NCI-H2107 treated with DMSO at 0.1 percent for 48 hours (cell line): ENCODE data around the gene ZC3H18.
A peak's percentile ranks its signal among the peaks of the same experiment; 100 is the strongest.

Experiments used
- DNase-seq: peaks from one replicate; lab custom pipeline; 2025; ENCODE audit not compliant: unreplicated experiment; lab: John Stamatoyannopoulos, UW

ZC3H18 gene

DNA sequence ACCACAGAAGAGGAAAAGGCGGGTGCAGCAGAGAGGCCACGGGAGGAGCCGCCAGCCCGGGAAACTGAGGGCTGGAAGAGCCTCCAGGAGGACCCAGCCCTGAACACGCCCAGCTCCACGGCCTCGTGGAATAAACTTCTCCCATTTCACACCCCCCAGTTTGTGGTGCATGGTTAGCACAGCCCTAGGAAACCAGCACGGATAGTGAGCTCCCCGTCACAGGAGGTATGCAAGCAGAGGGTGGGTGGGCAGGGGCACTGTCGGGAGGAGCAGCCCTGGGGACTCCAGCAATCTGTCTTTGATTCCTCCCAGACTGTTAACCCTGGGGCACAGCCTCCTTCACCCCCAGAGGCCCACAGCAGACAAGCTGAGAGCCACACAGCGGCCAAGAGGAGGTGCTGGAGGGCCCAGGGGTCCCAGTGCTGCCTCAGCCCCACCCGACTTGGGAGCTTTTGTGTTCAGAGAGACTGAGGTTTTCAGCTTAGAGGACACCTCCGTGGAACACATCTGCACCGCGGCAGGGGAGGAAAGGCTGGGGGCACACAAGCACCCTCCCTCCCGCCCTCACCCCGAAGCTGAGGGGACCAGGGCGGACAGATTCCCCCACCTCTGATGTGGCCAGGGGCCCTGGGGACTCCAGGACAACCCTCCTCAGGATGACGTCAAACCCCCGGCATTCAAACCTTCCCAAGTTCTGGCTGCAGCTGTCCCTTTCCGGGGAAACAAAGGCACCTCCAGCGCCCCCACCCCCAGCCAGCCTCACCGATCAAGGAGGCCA is 66.5 kb downstream of the ZC3H18 start:
- DNase-seq: no peak

DNA sequence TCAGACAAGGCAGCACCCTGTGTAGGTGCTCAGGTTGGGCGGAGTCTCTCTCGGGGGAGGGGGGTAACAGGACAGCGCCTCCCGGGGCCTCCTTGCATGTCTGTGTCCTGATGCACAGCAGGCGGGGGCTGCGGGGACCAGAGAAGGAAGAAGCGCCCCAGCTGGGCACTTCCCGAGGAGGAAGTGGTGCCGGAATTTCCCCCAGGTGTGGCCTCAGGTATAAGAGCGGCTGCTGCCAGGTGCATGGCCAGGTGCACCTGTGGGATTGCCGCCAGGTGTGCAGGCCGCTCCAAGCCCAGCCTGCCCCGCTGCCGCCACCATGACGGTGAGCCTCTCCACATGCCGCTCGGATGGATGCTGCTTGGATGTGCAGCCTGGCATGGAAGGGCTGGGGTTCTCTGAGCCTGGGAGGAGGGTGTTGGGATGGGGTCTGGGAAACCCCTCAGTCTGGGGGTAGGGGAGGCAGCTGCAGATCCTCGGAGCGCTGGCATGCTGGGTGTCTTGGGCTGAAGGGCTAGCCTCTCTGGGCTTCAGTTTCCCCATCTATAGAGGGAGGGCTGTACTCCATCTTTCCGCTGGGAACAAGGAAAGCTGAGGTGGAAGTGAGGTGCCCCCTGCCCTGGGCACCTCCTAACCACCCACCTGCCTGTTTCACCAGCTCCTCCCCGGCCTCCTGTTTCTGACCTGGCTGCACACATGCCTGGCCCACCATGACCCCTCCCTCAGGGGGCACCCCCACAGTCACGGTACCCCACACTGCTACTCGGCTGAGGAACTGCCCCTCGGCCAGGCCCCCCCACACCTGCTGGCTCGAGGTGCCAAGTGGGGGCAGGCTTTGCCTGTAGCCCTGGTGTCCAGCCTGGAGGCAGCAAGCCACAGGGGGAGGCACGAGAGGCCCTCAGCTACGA is 68.4 kb downstream of the ZC3H18 start, which contains the start of gene IL17C:
IL17C (plus strand) TSS at position 250 of the 908 bp plus-strand sequence; CDS start at position 320, 70 bp downstream.
- peak; percentile 65 for DNase-seq

DNA sequence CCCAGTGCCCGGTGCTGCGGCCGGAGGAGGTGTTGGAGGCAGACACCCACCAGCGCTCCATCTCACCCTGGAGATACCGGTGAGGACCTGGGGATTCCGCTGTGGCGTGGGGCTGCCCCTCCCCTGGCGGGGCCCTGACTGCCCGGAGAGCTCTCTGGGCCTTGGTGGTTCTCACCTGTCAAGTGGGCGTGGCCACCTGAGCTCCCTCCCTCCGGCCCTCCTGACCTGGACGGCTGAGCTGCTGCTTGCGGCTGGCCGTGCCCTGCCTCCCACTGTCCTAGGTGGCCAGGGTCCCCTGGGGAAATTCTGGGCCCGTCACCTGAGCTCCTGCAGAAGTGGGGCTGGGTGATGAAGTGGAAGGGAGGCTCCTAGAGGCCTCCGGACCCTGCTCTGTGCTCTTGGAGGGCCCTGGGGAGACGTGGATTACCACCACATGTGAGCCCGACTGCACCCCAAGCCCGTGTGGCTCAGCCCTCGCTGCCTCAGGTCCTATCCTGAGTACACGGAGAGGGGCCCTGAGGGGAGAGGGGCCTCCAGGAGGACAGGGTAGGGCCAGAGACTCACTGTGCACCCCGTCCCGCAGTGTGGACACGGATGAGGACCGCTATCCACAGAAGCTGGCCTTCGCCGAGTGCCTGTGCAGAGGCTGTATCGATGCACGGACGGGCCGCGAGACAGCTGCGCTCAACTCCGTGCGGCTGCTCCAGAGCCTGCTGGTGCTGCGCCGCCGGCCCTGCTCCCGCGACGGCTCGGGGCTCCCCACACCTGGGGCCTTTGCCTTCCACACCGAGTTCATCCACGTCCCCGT is 69.2 kb downstream of the ZC3H18 start:
- no peak for DNase-seq

DNA sequence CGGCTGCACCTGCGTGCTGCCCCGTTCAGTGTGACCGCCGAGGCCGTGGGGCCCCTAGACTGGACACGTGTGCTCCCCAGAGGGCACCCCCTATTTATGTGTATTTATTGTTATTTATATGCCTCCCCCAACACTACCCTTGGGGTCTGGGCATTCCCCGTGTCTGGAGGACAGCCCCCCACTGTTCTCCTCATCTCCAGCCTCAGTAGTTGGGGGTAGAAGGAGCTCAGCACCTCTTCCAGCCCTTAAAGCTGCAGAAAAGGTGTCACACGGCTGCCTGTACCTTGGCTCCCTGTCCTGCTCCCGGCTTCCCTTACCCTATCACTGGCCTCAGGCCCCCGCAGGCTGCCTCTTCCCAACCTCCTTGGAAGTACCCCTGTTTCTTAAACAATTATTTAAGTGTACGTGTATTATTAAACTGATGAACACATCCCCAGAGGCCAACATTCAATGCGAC is 69.9 kb downstream of the ZC3H18 start:
- DNase-seq: no peak

DNA sequence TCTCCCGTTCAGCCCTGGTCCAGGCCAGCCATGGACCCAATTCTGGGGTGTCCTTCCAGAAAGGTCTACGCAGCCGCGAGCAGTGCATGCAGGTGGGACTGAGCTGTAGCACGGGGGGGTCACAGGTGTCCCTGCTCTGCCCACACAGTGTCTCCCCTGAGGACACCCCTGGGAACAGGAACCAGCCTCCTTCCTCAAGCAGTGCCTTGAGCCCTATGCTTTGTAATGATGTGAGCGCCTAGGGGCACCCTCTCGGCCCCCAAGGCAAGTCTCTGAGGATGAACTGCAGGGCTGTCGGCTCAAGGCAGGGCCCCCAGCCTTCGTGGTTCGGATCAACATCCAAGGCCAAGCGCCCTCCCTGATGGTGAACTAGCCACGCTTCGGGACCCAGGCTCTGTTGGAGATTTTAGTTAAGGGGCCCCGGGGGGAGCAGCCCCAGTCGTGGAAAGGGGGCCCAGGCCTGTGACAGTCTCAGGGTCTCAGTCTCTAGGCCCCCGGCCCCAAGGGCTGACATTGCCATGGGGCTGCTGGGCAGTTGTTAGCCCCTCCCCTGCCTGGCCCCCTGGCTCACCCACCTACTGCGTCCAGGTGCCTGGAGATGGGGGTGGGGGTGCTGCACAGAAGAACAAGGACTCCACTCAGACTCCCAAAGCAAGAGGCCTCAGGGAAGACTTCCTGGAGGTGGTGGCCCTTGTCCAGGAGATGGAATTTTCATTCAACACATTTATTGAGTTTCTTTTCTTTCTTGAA is 70.5 kb downstream of the ZC3H18 start:
- no peak for DNase-seq

DNA sequence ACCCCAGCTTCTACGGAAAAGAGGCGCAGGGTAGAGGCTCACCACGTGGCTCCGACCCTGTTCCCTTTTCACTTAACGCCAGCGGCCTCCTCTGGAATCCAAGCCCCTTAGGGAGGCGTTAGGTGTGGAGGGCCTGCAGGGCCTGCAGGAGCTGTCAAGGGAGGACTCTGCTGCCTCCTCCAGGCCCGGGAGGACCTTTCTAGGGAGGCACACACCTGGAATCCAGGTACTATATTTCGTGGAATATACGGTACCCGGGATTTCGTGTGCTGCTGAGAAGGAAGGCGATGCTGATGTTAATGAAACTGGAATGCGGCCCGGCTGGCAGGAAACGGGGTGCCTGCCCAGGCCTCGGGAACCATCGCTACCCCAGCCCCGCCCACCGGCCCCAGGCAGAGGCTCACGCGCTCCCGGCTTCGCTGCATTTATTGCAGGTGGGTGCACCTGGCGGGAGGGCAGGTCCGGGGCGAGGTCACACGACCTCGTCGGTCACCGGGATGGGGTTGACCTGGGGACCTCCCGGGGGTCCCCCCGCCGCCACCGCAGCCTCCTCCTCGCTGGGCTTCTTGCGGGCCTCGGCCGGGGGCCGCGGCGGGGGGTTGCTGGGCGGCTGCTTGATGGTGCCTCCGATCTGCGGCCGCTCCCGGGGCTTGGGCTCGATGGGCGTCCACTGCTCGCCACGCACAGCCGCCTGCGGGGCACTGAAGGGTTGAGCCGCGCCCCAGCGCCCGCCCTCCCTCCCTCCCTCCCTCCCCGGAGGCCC is 72.9 kb downstream of the ZC3H18 start:
- DNase-seq: no peak

DNA sequence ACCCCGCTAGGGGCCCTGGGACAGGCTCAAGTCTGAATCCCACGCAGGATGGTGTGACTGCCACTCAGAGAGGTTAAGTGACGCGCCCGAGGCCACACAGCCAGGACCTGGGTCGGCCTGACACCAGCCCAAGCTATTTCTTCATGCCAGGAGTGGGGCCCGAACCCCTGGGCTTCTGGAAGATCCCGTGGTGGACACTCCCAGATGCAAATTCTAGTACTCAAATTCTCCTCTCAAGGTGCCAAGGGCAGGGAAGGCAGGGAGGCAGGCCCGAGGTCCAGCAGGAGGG is 73.4 kb downstream of the ZC3H18 start:
- no peak for DNase-seq

DNA sequence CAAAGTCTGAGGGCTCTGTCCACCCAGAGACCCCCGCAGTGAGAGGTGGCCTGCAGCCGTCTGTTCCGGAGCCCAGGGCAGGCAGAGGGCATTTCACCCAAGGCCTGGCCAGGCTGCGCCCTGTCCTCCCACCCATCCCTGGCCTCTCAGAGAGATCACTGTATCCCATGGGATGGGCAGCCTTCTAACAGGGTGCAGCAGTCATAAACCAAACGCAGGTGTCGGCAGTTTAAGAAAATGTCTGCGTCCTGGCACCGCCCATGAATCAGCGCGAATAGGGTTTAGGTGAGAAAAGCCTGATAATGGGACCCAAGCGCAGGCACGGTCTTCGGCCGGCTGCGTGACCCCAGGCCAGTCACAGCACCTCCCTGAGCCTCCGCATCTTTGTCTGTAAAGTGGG is 75.3 kb downstream of the ZC3H18 start:
- DNase-seq: no peak

DNA sequence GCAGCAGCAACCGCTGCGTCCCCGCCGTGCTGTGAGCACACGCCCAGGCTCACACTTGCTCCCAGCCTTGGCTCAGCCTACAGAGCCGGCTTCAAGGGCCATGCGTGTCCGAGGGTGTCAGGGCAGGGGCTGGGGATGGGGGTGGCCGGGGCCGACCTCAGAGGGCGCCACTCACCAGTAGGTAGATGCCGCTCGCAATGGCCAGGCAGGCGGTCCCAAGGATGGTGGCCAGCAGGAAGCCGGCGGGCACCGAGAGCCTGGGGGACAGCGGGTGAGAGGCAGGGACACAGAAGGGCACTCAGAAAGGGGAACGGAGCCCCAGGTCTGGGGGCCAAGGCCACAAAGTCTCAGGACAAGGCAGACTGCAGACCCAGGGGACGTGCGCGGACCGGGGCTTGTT is 75.7 kb downstream of the ZC3H18 start:
- no peak for DNase-seq

DNA sequence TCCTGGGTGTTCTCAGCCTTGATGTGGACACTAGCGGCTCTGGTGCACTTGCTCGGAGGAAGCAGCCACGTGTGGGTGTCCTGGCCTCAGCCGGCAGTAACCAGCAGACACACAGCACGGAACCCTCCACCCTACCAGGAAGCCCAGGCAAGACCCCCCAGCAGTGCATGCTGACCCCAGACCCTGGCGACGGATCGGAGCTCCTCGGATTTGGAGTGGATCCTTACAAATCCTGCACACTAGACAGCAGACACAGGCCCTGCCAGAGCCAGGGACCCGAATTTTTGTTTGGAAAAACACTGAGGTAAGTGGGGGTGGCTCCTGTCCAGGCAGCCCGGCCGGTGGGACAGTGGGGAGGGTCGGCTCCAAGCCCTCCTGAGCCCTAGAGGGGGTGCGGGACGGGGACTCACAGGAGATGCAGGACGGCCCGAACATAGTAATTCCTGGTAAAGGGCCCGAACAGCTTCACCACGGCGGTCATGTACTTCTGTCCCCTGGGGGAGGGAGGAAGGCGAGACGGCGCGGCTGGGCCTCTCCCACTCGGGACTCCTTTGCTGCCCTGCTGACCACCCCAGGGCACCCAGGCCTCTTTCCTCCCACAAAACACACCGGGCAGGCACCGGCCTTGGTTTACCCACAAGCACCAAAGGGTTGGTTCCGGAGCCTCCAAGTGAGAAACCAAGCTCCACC is 76.3 kb downstream of the ZC3H18 start:
- DNase-seq: no peak

DNA sequence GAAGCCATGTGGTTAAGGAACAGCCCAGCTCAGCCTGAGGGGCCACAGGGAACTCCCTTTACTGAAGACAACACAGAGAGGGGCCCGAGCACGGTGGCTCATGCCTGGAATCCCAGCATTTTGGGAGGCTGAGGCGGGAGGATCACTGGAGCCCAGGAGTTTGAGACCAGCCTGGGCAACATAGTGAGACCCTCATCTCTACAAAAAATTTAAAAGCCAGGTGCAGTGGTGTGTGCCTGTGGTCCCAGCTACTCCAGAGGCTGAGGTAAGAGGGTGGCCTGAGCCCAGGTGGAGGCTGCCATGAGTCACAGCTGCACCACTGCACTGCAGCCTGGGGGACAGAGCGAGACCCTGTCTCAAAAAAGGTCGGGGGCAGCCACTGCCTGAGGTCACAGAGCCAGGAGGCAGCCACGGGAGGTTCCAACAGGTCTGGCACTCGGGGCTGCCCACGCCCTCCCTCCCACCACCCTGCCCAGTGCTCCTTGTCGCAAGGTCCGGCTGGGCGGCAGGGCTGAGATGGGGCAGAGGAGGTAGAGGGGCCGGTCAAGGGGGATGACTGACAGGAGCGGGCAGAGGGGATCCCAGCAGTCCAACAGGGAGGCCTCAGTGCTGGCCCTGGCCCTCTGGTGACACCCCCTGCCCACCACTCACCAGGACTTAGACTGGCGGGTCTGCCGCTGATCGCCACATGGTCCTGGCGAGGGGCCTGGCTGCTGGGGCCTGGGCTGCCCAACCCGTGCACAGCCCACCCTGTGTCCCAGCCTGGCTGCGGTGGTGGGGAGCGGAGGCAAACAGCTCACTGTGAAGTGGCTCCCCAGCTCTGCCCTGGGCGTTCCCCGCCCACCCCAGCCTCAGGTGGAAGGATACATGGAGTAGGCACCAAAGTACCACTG is 77.2 kb downstream of the ZC3H18 start:
- no peak for DNase-seq

DNA sequence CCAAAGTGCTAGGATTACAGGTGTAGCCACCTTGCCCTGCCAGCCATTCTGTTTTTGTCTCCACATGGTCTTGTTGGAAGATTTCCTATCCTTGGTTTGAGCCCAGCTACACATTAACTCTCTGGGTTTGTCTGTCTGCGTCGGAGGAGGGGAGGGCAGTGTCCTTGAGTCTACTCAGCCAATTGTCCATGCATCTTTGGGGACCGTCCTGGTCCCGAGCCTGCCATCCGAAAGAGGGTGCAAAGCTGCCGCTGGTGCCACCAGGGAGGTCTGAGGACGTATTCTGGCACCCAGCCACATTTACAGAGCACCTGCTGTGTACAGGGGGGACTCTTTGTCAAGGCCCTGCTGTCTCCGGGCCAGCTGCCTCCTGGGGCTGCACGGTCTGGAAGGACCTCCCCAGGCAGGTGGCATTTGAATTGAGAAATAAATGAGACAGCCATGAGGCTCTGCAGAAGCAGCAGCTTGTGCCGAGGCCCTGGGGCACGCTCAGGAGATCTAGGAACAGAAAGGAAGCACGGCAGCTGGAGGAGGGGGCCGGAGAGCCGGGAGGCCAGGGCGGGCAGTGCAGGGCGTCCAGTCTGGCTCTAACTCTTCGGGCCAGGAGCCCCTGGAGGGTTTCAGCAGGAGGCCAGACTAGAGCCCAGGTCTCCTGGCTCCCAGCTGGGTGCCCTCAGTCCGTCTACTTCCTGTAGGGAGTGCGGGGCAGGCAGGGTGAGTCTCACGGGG is 79.2 kb downstream of the ZC3H18 start:
- peak; percentile 64 for DNase-seq

DNA sequence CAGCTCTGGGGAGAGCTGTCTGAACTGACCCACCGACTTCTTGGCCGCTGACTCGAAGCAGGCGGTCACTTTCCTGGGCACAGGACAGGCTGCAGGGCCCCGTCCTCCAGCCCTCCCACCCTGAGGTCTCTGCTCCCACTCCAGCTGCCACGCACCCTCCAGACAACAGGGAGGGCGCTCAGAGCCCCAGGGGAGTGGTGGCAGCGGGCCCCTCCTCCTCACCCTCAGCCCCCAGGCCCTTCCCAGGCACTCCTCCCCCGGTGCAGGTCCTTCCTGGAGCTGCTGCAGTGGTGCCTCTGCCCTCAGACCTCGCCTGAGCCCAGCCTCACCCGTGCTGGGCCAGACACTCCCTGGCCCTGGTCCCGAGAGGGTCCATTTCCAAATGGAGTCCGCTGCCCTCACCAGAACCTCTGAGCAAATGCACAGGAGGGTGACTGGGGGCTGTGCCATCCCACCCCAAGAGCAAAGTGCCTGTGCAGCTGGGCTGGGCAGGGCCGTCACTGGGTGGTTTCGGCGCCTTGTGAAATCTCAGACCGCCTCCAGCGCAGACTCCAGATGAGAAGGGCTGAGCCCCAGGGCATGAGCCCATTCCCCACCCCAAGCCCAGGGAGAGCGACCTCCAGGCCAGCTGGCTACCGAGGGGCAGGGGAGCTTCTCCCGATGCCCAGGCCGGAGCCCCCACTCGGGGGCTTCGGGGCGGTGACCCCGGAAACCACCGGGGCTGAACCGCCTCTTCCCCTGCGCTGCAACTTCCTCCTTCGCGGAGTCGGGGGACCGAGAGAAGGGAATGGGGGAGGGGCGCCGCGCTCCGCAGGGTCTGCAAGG is 79.9 kb downstream of the ZC3H18 start:
- DNase-seq: no peak

DNA sequence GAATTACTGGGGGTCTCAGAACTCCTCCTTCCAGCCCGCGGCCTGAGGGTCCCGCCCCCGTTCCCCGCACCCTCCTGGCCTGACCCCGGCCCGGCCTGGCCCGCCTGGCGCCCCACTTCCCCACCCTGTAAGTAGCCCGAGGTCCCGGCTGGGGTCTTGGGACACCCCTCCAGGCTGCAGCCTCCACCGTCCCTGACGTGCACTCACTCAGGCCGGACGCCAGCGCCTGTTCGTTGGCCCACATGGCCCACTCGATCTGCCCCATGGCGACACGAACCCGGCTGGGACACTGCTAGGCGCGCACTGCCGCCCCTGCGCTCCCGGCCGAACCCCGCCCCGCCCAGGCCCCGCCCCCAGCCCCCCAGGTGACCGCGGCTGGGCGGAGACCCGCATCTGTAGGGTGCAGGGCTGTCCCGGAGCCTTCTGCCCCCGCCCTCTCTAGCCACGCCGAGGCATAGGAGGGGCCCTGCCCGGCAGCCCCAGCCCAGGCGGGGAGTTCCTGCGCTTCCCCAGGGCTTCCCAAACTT is 80.6 kb downstream of the ZC3H18 start, which contains the start of gene CYBA:
CYBA (minus strand) TSS at position 305 of the 527 bp plus-strand sequence; CDS start at position 265, 40 bp downstream.
- no peak for DNase-seq

DNA sequence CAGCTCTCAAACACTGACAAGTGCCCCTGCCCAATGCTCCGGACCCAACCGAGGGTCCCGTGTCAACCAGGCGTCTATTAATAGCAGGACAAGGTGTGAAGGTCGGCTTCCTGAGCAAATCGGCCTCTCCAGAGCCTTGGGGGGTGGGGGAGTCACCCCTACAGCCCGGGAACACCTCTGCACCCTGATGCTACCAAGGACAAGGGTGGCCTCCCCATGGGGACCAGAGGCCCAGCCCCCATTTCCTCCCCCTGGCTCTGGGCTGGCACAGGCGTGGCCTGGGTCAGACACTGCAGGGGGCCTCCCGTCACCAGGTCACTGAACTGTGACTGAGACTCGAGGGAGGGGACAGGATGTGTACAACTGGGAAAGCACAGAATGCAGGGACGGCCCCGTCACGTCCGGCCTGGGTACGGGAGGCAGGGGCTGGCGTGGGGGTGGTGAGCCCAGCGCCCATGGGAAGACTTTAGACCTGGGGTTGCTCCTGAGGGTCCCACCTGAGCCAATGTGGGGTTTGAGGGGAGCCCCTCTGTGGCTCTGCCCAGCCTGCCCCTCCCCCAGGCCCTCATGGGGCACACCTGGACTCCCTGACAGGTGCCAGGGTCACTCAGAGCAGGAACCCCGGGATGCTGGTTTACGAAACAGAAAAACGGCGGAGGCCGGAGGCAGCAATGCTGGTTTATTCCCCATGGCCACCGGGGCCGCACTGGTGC is 81.2 kb downstream of the ZC3H18 start:
- DNase-seq: no peak
